Epithelial cell of esophagus (primary cell): Measurements from ENCODE around the gene PLXND1.

ENCODE experiments used
- DNase-seq: peaks from one replicate; pipeline ENCODE4 v3.0.0; 2010; ENCODE audit warnings: low read depth
- H3K4me3 ChIP-seq: 2 replicates; pipeline ENCODE4 v1.5.1; 2011; ENCODE audit warnings: mild to moderate bottlenecking, low read length, control low read depth
- CTCF ChIP-seq: IDR thresholded peaks from 2 replicates; pipeline ENCODE4 v1.5.1; 2011; ENCODE audit warnings: low read depth, mild to moderate bottlenecking, low read length, control low read depth, inconsistent platforms; ENCODE audit not compliant: insufficient read depth; ENCODE audit errors: missing control alignments

Gene PLXND1

GRCh38 chr3:129583289-129583688 is 23.2 kb downstream of the PLXND1 start:
- DNase-seq, result no peak
- TF ChIP-seq CTCF, result no peak
- H3K4me3 ChIP-seq, result no peak overlapping the region

GRCh38 chr3:129582799-129583198 is 23.7 kb downstream of the PLXND1 start:
- no peak overlapping the region for H3K4me3 ChIP-seq
- no peak for DNase-seq
- TF ChIP-seq CTCF, result no peak

- DNase-seq, result no peak
- no peak overlapping the region for H3K4me3 ChIP-seq
- no peak for TF ChIP-seq CTCF
Observed at GRCh38 chr3:129581623-129582022, 24.9 kb downstream of the PLXND1 start.

GRCh38 chr3:129579991-129580390 is 26.5 kb downstream of the PLXND1 start:
- DNase-seq, result no peak
- no peak for TF ChIP-seq CTCF
- H3K4me3 ChIP-seq, result no peak overlapping the region

- DNase-seq, result no peak
- no peak for TF ChIP-seq CTCF
- no peak overlapping the region for H3K4me3 ChIP-seq
Observed at GRCh38 chr3:129577925-129578786, 28.3 kb downstream of the PLXND1 start.

GRCh38 chr3:129577366-129577765 is 29.1 kb downstream of the PLXND1 start:
- DNase-seq, result no peak
- no peak for TF ChIP-seq CTCF
- H3K4me3 ChIP-seq, result no peak overlapping the region
